HepG2 (cell line): ENCODE results near the gene PPIP5K1. TPM values are rescaled to one million over a fixed set of nuclear protein-coding genes. Genes with fewer than 3 reads are reported as not detected.

Source experiments
- ATAC-seq: fragments of 200-7000 bp; cut with Tn5 transposase; 3 replicates; pipeline ENCODE4 v1.9.1; 2020; ENCODE audit warnings: mild to moderate bottlenecking, moderate library complexity
- BruUV-seq: library from RNA; stranded (reverse); fragments of 400-500 nt; replicated peaks from 2 replicates; lab custom pipeline; 2021; lab: Mats Ljungman, UMichigan
- CTCF ChIA-PET: fragments of 300-600 bp; formaldehyde crosslinking; extraction: SDS; loops from one replicate; lab custom pipeline; 2021; ENCODE audit warnings: low total read pairs, inconsistent platforms, low intra/inter-chr PET ratio; lab: Yijun Ruan, JAX
- POLR2A ChIA-PET: fragments of 350-600 bp; sonication (Branson Sonifier 250); formaldehyde crosslinking; loops from one replicate; lab custom pipeline; 2020; ENCODE audit warnings: antibody characterized with exemption, inconsistent platforms; lab: Yijun Ruan, JAX
- DNase-seq: peaks from one replicate; pipeline ENCODE4 v3.0.0-alpha.2; 2015; ENCODE audit warnings: low spot score
- FAIRE-seq: peaks from 3 replicates; lab custom pipeline; 2011; peaks lifted over from hg19 to GRCh38; lab: Jason Lieb, UNC
- H2AFZ ChIP-seq: one replicate; pipeline ENCODE4 v1.6.1; 2011; ENCODE audit warnings: low read length, inconsistent platforms
- H3K27ac ChIP-seq: fragments of 300-600 bp; 3 replicates; pipeline ENCODE4 v1.8.0; 2011; ENCODE audit warnings: mixed run types, mild to moderate bottlenecking, mixed read lengths, low read length, inconsistent platforms; ENCODE audit not compliant: insufficient read depth; ENCODE audit errors: extremely low read length
- H3K27me3 ChIP-seq, 2 experiments: fragments of 200-600 bp in 1 of 2; 2 replicates in 1 of 2; 3 replicates in 1 of 2; pipeline versions ENCODE4 v1.6.0 to v1.8.0; 2011; ENCODE audit warnings: low read length in 2 of 2, mild to moderate bottlenecking in 2 of 2, moderate library complexity in 2 of 2, inconsistent platforms in 1 of 2; ENCODE audit not compliant: insufficient read depth in 2 of 2, control insufficient read depth in 1 of 2
- H3K36me3 ChIP-seq, 2 experiments: fragments of 200-600 bp in 1 of 2; replicated peaks in 1 of 2; 2 replicates in 1 of 2; 3 replicates in 1 of 2; pipeline versions ENCODE4 v1.5.1 to v1.8.0; 2011; ENCODE audit warnings: low read length in 2 of 2, inconsistent platforms in 1 of 2; ENCODE audit not compliant: insufficient read depth in 2 of 2, control insufficient read depth in 1 of 2
- H3K4me1 ChIP-seq: 2 replicates; pipeline ENCODE4 v1.5.1; 2012; ENCODE audit warnings: low read length, inconsistent platforms; ENCODE audit not compliant: insufficient read depth
- H3K4me2 ChIP-seq: 2 replicates; pipeline ENCODE4 v1.6.0; 2011; ENCODE audit warnings: low read depth, low read length, inconsistent platforms
- H3K4me3 ChIP-seq, 3 experiments: fragments of 200-600 bp in 1 of 3; sonication (generic), shearing (Covaris generic) in 1 of 3; replicated peaks in 1 of 3; 2 replicates each; pipeline ENCODE4 v1.5.1; 2011 to 2016; ENCODE audit warnings: low read length in 3 of 3, inconsistent platforms in 2 of 3, low read depth in 2 of 3, mild to moderate bottlenecking in 2 of 3, control low read depth in 1 of 3, mixed read lengths in 1 of 3; ENCODE audit not compliant: insufficient read depth in 1 of 3
- H3K79me2 ChIP-seq: one replicate; pipeline ENCODE4 v1.6.1; 2011; ENCODE audit warnings: low read length, inconsistent platforms; ENCODE audit not compliant: insufficient read depth
- H3K9ac ChIP-seq: 2 replicates; pipeline ENCODE4 v1.6.0; 2011; ENCODE audit warnings: mild to moderate bottlenecking, low read depth, low read length, inconsistent platforms; ENCODE audit not compliant: insufficient read depth
- H3K9me3 ChIP-seq: 2 replicates; pipeline ENCODE4 v1.5.1; 2012; ENCODE audit warnings: mild to moderate bottlenecking, low read length
- H4K20me1 ChIP-seq: 2 replicates; pipeline ENCODE4 v1.6.0; 2011; ENCODE audit warnings: inconsistent platforms, mild to moderate bottlenecking, low read length, moderate library complexity; ENCODE audit not compliant: insufficient read depth
- ATF1 ChIP-seq: IDR thresholded peaks from 2 replicates; pipeline ENCODE4 v1.6.1; 2016; ENCODE audit warnings: mild to moderate bottlenecking, control low read depth
- FOXK2 ChIP-seq: fragments of 450-650 bp; IDR thresholded peaks from 2 replicates; pipeline ENCODE4 v1.6.1; 2016
- KLF11 ChIP-seq: IDR thresholded peaks from 2 replicates; pipeline ENCODE4 v1.6.1; 2016; ENCODE audit warnings: missing compliant biosample characterization
- MAZ ChIP-seq, 2 experiments: sonication (generic) in 1 of 2; formaldehyde crosslinking in 1 of 2; IDR thresholded peaks; 2 replicates each; pipeline versions ENCODE4 v1.5.0 to v1.6.1; 2012 to 2020; ENCODE audit warnings: low read depth in 2 of 2, mild to moderate bottlenecking in 2 of 2, borderline replicate concordance in 1 of 2, improper control_type of control experiment in 1 of 2, low read length in 1 of 2, missing genetic modification reagents in 1 of 2, moderate library complexity in 1 of 2
- NONO ChIP-seq, 2 experiments: fragments of 450-650 bp in 1 of 2; sonication (generic) in 1 of 2; formaldehyde crosslinking in 1 of 2; IDR thresholded peaks in 1 of 2; conservative IDR thresholded peaks in 1 of 2; 2 replicates each; pipeline versions ENCODE4 v1.6.1 to v1.8.0; 2017 to 2022; ENCODE audit warnings: mild to moderate bottlenecking in 1 of 2, missing genetic modification reagents in 1 of 2, moderate library complexity in 1 of 2
- PHB2 ChIP-seq: fragments of 450-650 bp; IDR thresholded peaks from 2 replicates; pipeline ENCODE4 v1.6.1; 2018; ENCODE audit not compliant: partially characterized antibody
- PRMT3 ChIP-seq: sonication (generic); formaldehyde crosslinking; IDR thresholded peaks from 2 replicates; pipeline ENCODE4 v1.8.1; 2022; ENCODE audit warnings: low read depth, mild to moderate bottlenecking, moderate library complexity, missing genetic modification reagents, borderline replicate concordance
- SRSF1 ChIP-seq: fragments of 200-400 bp; formaldehyde crosslinking; optimal IDR thresholded peaks from 2 replicates; pipeline ENCODE3; 2017; ENCODE audit warnings: mild to moderate bottlenecking, low read depth, low read length, moderate library complexity
- ZMAT3 ChIP-seq: sonication (generic); formaldehyde crosslinking; conservative IDR thresholded peaks from 2 replicates; pipeline ENCODE4 v1.7.0; 2021; ENCODE audit warnings: missing genetic modification reagents
- ZNF549 ChIP-seq: sonication (generic); formaldehyde crosslinking; IDR thresholded peaks from 2 replicates; pipeline ENCODE4 v1.5.0; 2020; ENCODE audit warnings: missing genetic modification reagents
- ZNF570 ChIP-seq: sonication (generic); formaldehyde crosslinking; IDR thresholded peaks from 2 replicates; pipeline ENCODE4 v1.4.0; 2020; ENCODE audit warnings: mild to moderate bottlenecking, missing genetic modification reagents, borderline replicate concordance
- WGBS: methylation state at CpG from one replicate; pipeline ENCODE4 v1.1.6; 2017; ENCODE audit warnings: low lambda C conversion rate; 5-methylcytosine and 5-hydroxymethylcytosine counted together
- in situ Hi-C: cut with HindIII; loops from 2 replicates; pipeline ENCODE4 v1.10.0; 2017; ENCODE audit warnings: low pct_unique_long_range_greater_than_20kb; ENCODE audit not compliant: extremely low pct_ligation_motif_present
- intact Hi-C: fragments of 100-400 bp; cut with micrococcal nuclease; formaldehyde crosslinking; loops from one replicate; pipeline ENCODE4 v1.10.0; 2022; ENCODE audit not compliant: unreplicated experiment
- polyA plus RNA-seq, 8 experiments: library from polyadenylated mRNA; depleted of rRNA in 3 of 8; stranded (reverse) in 7 of 8; unstranded in 1 of 8; fragments of >200 nt; fragmentation: Illumina TruSeq in 4 of 8; extraction: Trizol in 4 of 8; gene quantifications; 2 replicates each; pipeline versions ENCODE4 v1.2.1 to v1.2.3, GENCODE V29; 2011 to 2016; ENCODE audit warnings: low read depth in 4 of 8, missing spikeins in 1 of 8, mixed read lengths in 1 of 8; ENCODE audit not compliant: insufficient read depth in 1 of 8
- total RNA-seq, 5 experiments: library from RNA; depleted of rRNA; stranded (reverse); fragments of >200 nt; fragmentation: Illumina TruSeq; extraction: Trizol; gene quantifications; 2 replicates each; pipeline ENCODE4 v1.2.3, GENCODE V29; 2016; ENCODE audit warnings: low read depth in 1 of 5

PPIP5K1 gene
- total and polyA plus RNA-seq, 2 of the 13 experiments (the other 11 are each of a cell fraction or from before 2014, with no cell fraction given), result 9.9 to 10.9 TPM

- ChIA-PET CTCF (no interaction called here), POLR2A (no interaction called here)
- Histone ChIP-seq H2AFZ (no peak overlapping the region), H3K36me3 (no peaks in the 10 kb centered on the region), H3K9ac (no peak overlapping the region), H3K79me2 (no peaks in the 10 kb centered on the region), H4K20me1 (no peaks in the 10 kb centered on the region), H3K4me1 (peaks cover 15% of the 10 kb centered on the region), H3K27ac (no peak overlapping the region), H3K4me2 (no peak overlapping the region), H3K27me3 (peaks cover 8 to 68% of the 10 kb centered on the region in 2 experiments), H3K9me3 (no peaks in the 10 kb centered on the region), H3K4me3 (no peak overlapping the region)
- FAIRE-seq, result no peak
- no peak for TF ChIP-seq KLF11 (CRISPR knock-in tag)
- ATAC-seq, result no peak
- in situ Hi-C loops, result no loop called here
- intact Hi-C loops, result no loop called here
- 21% methylated on average over 6 of the region's 9 CpGs for WGBS
- no TSS peak for BruUV-seq
- DNase-seq, result no peak
Observed at GRCh38 chr15:43522247-43522646, 67.8 kb downstream of the PPIP5K1 start.

DNA sequence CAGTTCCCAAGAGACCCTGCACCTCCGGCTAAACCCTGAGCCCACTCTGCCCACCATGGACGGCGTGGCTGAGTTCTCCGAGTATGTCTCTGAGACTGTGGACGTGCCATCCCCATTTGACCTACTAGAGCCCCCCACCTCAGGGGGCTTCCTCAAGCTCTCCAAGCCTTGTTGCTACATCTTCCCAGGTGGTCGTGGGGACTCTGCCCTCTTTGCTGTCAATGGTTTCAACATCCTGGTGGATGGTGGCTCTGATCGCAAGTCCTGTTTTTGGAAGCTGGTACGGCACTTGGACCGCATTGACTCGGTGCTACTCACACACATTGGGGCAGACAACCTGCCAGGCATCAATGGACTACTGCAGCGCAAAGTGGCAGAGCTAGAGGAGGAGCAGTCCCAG is 68.6 kb downstream of the PPIP5K1 start:
- Histone ChIP-seq H3K79me2 (no peaks in the 10 kb centered on the region), H3K27ac (no peak overlapping the region), H3K9me3 (no peaks in the 10 kb centered on the region), H3K4me1 (peaks cover 19% of the 10 kb centered on the region), H2AFZ (no peak overlapping the region), H3K36me3 (no peaks in the 10 kb centered on the region), H3K9ac (no peak overlapping the region), H4K20me1 (no peaks in the 10 kb centered on the region), H3K27me3 (peaks cover 10 to 75% of the 10 kb centered on the region in 2 experiments), H3K4me2 (no peak overlapping the region), H3K4me3 (no peak overlapping the region)
- in situ Hi-C loops, result no loop called here
- TF ChIP-seq ZNF570 (CRISPR knock-in tag), result no peak
- no peak for FAIRE-seq
- intact Hi-C loops, result no loop called here
- CTCF ChIA-PET, result no interaction called here
- DNase-seq, result no peak
- no peak for ATAC-seq
- BruUV-seq, result no TSS peak
- 100% methylated on average over 1 of the region's 11 CpGs for WGBS
- POLR2A ChIA-PET, result no interaction called here

DNA sequence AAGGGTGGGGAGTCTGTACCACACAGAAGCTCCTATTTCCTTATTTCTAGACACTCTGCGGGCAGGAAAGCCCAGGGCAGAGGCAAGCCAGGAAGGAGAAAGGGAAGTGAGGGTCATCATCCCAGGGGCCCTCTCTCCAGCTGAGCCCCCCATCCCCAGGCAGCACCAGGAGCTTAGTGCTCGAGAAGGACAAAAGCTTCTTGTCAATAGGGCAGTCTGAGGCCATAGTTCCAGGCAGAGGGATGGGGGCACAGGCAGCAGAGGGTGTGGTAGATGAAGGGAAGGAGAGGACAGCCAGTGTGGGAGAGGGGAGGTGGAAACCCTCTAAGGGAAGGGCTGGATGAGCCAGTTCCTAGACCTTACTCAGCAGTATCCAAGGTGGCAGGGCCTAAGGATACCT is 69.9 kb downstream of the PPIP5K1 start:
- H3K4me1 ChIP-seq, result peaks cover 19% of the 10 kb centered on the region
- no peaks in the 10 kb centered on the region for H3K9me3 ChIP-seq
- ATAC-seq, result no peak
- no peaks in the 10 kb centered on the region for H3K36me3 ChIP-seq
- ChIA-PET POLR2A (no interaction called here), CTCF (no interaction called here)
- in situ Hi-C loops, result no loop called here
- no peak overlapping the region for H2AFZ ChIP-seq
- H3K9ac ChIP-seq, result no peak overlapping the region
- BruUV-seq, result no TSS peak
- intact Hi-C loops, result no loop called here
- DNase-seq, result no peak
- peaks cover 10 to 70% of the 10 kb centered on the region in 2 experiments for H3K27me3 ChIP-seq
- 53% methylated on average over 2 of the region's 2 CpGs for WGBS
- no peaks in the 10 kb centered on the region for H4K20me1 ChIP-seq
- no peaks in the 10 kb centered on the region for H3K79me2 ChIP-seq
- H3K27ac ChIP-seq, result no peak overlapping the region
- no peak overlapping the region for H3K4me3 ChIP-seq
- no peak overlapping the region for H3K4me2 ChIP-seq
- FAIRE-seq, result no peak
- TF ChIP-seq SRSF1 (no peak), PHB2 (no peak), FOXK2 (no peak), NONO (IDR thresholded peaks at IDR 0.05) (no peak), NONO (CRISPR knock-in tag; conservative IDR thresholded peaks at IDR 0.05) (no peak), MAZ (IDR thresholded peaks at IDR 0.05; ENCODE audit: borderline replicate concordance, low read depth, low read length) (no peak), MAZ (CRISPR knock-in tag; IDR thresholded peaks at IDR 0.05; ENCODE audit: low read depth) (no peak), PRMT3 (CRISPR knock-in tag) (no peak), ZNF549 (CRISPR knock-in tag) (no peak), ZMAT3 (CRISPR knock-in tag) (no peak), ATF1 (CRISPR knock-in tag) (no peak)
